ENCODE measurements around the gene ASB2.

- no peak for TF ChIP-seq CTCF (conservative IDR thresholded peaks at IDR 0.05)
- TF ChIP-seq EZH2 (IDR thresholded peaks at IDR 0.05; ENCODE audit: low read depth), result no peak
Observed at GRCh38 chr14:93932642-93933041, 43.7 kb downstream of the ASB2 start.

Data from PC-9 (cell line).